ENCODE data around the gene BCL2. TPM values are rescaled to one million over a fixed set of nuclear protein-coding genes. Genes with fewer than 3 reads are reported as not detected.
A peak's percentile ranks its signal among the peaks of the same experiment; 100 is the strongest.

Gene BCL2
- total RNA-seq, 2 donors from 2014 or later = 98.3 to 133 TPM

GRCh38 chr18:63100630-63101055 is 218.9 kb downstream of the BCL2 start:
- Mint-ChIP-seq H3K36me3 (ENCODE audit: insufficient read depth in 2 of 2) (peaks cover 4 to 7% of the 10 kb centered on the region in 2 donors), H3K4me3 (no peak overlapping the region), H3K27ac (peak overlapping the region; percentile 59), H3K4me1 (ENCODE audit: low read depth) (peaks cover 66% of the 10 kb centered on the region), H3K9me3 (peaks cover 3 to 4% of the 10 kb centered on the region in 2 donors), H3K27me3 (ENCODE audit: low read depth) (peaks cover 7% of the 10 kb centered on the region)
- no peak for DNase-seq
- ATAC-seq (replicated peaks in 1 of 2) = no peak

GRCh38 chr18:63099848-63100629 is 219.5 kb downstream of the BCL2 start:
- H3K27ac Mint-ChIP-seq = no peak overlapping the region
- peaks cover under 1 to 3% of the 10 kb centered on the region in 2 donors for H3K9me3 Mint-ChIP-seq
- peaks cover 61% of the 10 kb centered on the region for H3K4me1 Mint-ChIP-seq (ENCODE audit: low read depth)
- H3K27me3 Mint-ChIP-seq (ENCODE audit: low read depth) = peaks cover 7% of the 10 kb centered on the region
- peaks cover 1 to 7% of the 10 kb centered on the region in 2 donors for H3K36me3 Mint-ChIP-seq (ENCODE audit: insufficient read depth in 2 of 2)
- no peak for ATAC-seq (replicated peaks in 1 of 2)
- no peak overlapping the region for H3K4me3 Mint-ChIP-seq
- no peak for DNase-seq

GRCh38 chr18:63099091-63099840 is 220.3 kb downstream of the BCL2 start:
- Mint-ChIP-seq H3K27ac (peak overlapping the region; percentile 55), H3K9me3 (peaks cover 0 to 3% of the 10 kb centered on the region in 2 donors), H3K4me3 (peak overlapping the region; percentile 56 to 64), H3K27me3 (ENCODE audit: low read depth) (peaks cover 7% of the 10 kb centered on the region), H3K36me3 (ENCODE audit: insufficient read depth in 2 of 2) (peaks cover 0 to 7% of the 10 kb centered on the region in 2 donors), H3K4me1 (ENCODE audit: low read depth) (peaks cover 54% of the 10 kb centered on the region)
- DNase-seq (no peak), ATAC-seq (replicated peaks in 1 of 2) (no peak)

GRCh38 chr18:63098018-63098981 is 221.3 kb downstream of the BCL2 start:
- Mint-ChIP-seq H3K27ac (peak overlapping the region; percentile 55), H3K27me3 (ENCODE audit: low read depth) (peaks cover 14% of the 10 kb centered on the region), H3K9me3 (peaks cover 0 to 3% of the 10 kb centered on the region in 2 donors), H3K4me1 (ENCODE audit: low read depth) (peaks cover 56% of the 10 kb centered on the region), H3K36me3 (ENCODE audit: insufficient read depth in 2 of 2) (peaks cover 0 to 4% of the 10 kb centered on the region in 2 donors), H3K4me3 (peak overlapping the region; percentile 56 to 64)
- DNase-seq = peak; percentile 56 to 65
- ATAC-seq (replicated peaks in 1 of 2) = peak; percentile 70 to 77

- Mint-ChIP-seq H3K27ac (no peak overlapping the region), H3K4me3 (no peak overlapping the region), H3K9me3 (no peaks in the 10 kb centered on the region), H3K27me3 (ENCODE audit: low read depth) (peaks cover 14% of the 10 kb centered on the region), H3K4me1 (ENCODE audit: low read depth) (peaks cover 49% of the 10 kb centered on the region), H3K36me3 (ENCODE audit: insufficient read depth in 2 of 2) (no peaks in the 10 kb centered on the region)
- DNase-seq = no peak
- ATAC-seq (replicated peaks in 1 of 2) = no peak
These were observed 222.4 kb downstream of the BCL2 start for GRCh38 chr18:63097178-63097577.

- H3K4me1 Mint-ChIP-seq (ENCODE audit: low read depth) = peaks cover 44% of the 10 kb centered on the region
- H3K4me3 Mint-ChIP-seq = no peak overlapping the region
- H3K27me3 Mint-ChIP-seq (ENCODE audit: low read depth) = peaks cover 14% of the 10 kb centered on the region
These were observed 223.2 kb downstream of the BCL2 start for GRCh38 chr18:63096327-63096874.

GRCh38 chr18:63095768-63096167 is 223.8 kb downstream of the BCL2 start:
- no peak overlapping the region for H3K4me3 Mint-ChIP-seq
- no peak for ATAC-seq (replicated peaks in 1 of 2)
- H3K4me1 Mint-ChIP-seq (ENCODE audit: low read depth) = peaks cover 42% of the 10 kb centered on the region
- no peaks in the 10 kb centered on the region for H3K9me3 Mint-ChIP-seq
- H3K36me3 Mint-ChIP-seq (ENCODE audit: insufficient read depth in 2 of 2) = no peaks in the 10 kb centered on the region
- no peak for DNase-seq
- H3K27me3 Mint-ChIP-seq (ENCODE audit: low read depth) = peaks cover 11% of the 10 kb centered on the region
- H3K27ac Mint-ChIP-seq = no peak overlapping the region

More at GRCh38 chr18:63096327-63096874, 223.2 kb downstream of the BCL2 start:
- no peaks in the 10 kb centered on the region for H3K36me3 Mint-ChIP-seq (ENCODE audit: insufficient read depth in 2 of 2)
- H3K9me3 Mint-ChIP-seq = no peaks in the 10 kb centered on the region
- no peak overlapping the region for H3K27ac Mint-ChIP-seq
- ATAC-seq (replicated peaks in 1 of 2) = no peak
- DNase-seq = no peak

GRCh38 chr18:63091671-63092364 is 227.8 kb downstream of the BCL2 start:
- Mint-ChIP-seq H3K4me1 (ENCODE audit: low read depth) (peaks cover 7% of the 10 kb centered on the region), H3K9me3 (no peaks in the 10 kb centered on the region), H3K36me3 (ENCODE audit: insufficient read depth in 2 of 2) (no peaks in the 10 kb centered on the region), H3K4me3 (no peak overlapping the region), H3K27me3 (ENCODE audit: low read depth) (peaks cover 15% of the 10 kb centered on the region), H3K27ac (no peak overlapping the region)
- ATAC-seq (replicated peaks in 1 of 2) = no peak
- no peak for DNase-seq

- peaks cover 15% of the 10 kb centered on the region for H3K27me3 Mint-ChIP-seq (ENCODE audit: low read depth)
- peaks cover 11% of the 10 kb centered on the region for H3K4me1 Mint-ChIP-seq (ENCODE audit: low read depth)
- no peaks in the 10 kb centered on the region for H3K36me3 Mint-ChIP-seq (ENCODE audit: insufficient read depth in 2 of 2)
- DNase-seq = no peak
- ATAC-seq (replicated peaks in 1 of 2) = no peak
- H3K4me3 Mint-ChIP-seq = no peak overlapping the region
- no peaks in the 10 kb centered on the region for H3K9me3 Mint-ChIP-seq
- no peak overlapping the region for H3K27ac Mint-ChIP-seq
These were observed 229.2 kb downstream of the BCL2 start for GRCh38 chr18:63090334-63090733.

GRCh38 chr18:63089041-63089440 is 230.5 kb downstream of the BCL2 start:
- no peaks in the 10 kb centered on the region for H3K9me3 Mint-ChIP-seq
- no peak for ATAC-seq (replicated peaks in 1 of 2)
- H3K4me1 Mint-ChIP-seq (ENCODE audit: low read depth) = peaks cover 12% of the 10 kb centered on the region
- H3K27me3 Mint-ChIP-seq (ENCODE audit: low read depth) = peaks cover 13% of the 10 kb centered on the region
- H3K27ac Mint-ChIP-seq = no peak overlapping the region
- no peak for DNase-seq
- H3K36me3 Mint-ChIP-seq (ENCODE audit: insufficient read depth in 2 of 2) = no peaks in the 10 kb centered on the region
- H3K4me3 Mint-ChIP-seq = no peak overlapping the region

- Mint-ChIP-seq H3K36me3 (ENCODE audit: insufficient read depth in 2 of 2) (no peaks in the 10 kb centered on the region), H3K4me1 (ENCODE audit: low read depth) (peaks cover 10% of the 10 kb centered on the region), H3K27me3 (ENCODE audit: low read depth) (peaks cover 8% of the 10 kb centered on the region), H3K4me3 (no peak overlapping the region), H3K27ac (no peak overlapping the region), H3K9me3 (peaks cover 0 to 1% of the 10 kb centered on the region in 2 donors)
- ATAC-seq (replicated peaks in 1 of 2) (no peak), DNase-seq (no peak)
These were observed 231.3 kb downstream of the BCL2 start for GRCh38 chr18:63088262-63088661.
